ENCODE results near the gene MALL. TPM values are rescaled to one million over a fixed set of nuclear protein-coding genes. Genes with fewer than 3 reads are reported as not detected.

The MALL gene
- total and polyA plus RNA-seq, 2 of the 13 experiments (the other 11 are each of a cell fraction or from before 2014, with no cell fraction given), result not detected

GRCh38 chr2:110113961-110114591, 1.5 kb downstream of the MALL start (continued):
- TF ChIP-seq PATZ1 (CRISPR knock-in tag; IDR thresholded peaks at IDR 0.05) (peak; percentile 26; the same call in 1 of the 2 replicates), ZNF530 (CRISPR knock-in tag; IDR thresholded peaks at IDR 0.05; ENCODE audit: low read depth) (no peak), U2AF2 (IDR thresholded peaks at IDR 0.05; ENCODE audit: low read depth, low read length) (no peak), ZNF207 (IDR thresholded peaks at IDR 0.05; ENCODE audit: borderline replicate concordance) (no peak), ZNF552 (CRISPR knock-in tag; IDR thresholded peaks at IDR 0.05; ENCODE audit: borderline replicate concordance) (no peak), DDIT3 (CRISPR knock-in tag; IDR thresholded peaks at IDR 0.05) (no peak), ELF3 (CRISPR knock-in tag; IDR thresholded peaks at IDR 0.05) (0 out of 2 replicates have a peak, but pooled peaks have one; percentile 44), STAG1 (CRISPR knock-in tag; IDR thresholded peaks at IDR 0.05) (peak; percentile 67), EED (CRISPR knock-in tag; IDR thresholded peaks at IDR 0.05) (0 out of 2 replicates have a peak, but pooled peaks have one; percentile 51), ZNF225 (CRISPR knock-in tag; IDR thresholded peaks at IDR 0.05) (peak; percentile 56; the same call in 1 of the 2 replicates), GABPA (IDR thresholded peaks at IDR 0.05; ENCODE audit: low read depth, low read length) (no peak), GABPA (CRISPR knock-in tag; IDR thresholded peaks at IDR 0.05; ENCODE audit: low read depth) (0 out of 2 replicates have a peak, but pooled peaks have one; percentile 18), GABPB1 (CRISPR knock-in tag; IDR thresholded peaks at IDR 0.05) (peak; percentile 37), TGIF2 (CRISPR knock-in tag; IDR thresholded peaks at IDR 0.05) (0 out of 2 replicates have a peak, but pooled peaks have one; percentile 44), ZNF768 (CRISPR knock-in tag; IDR thresholded peaks at IDR 0.05) (no peak), E2F1 (CRISPR knock-in tag; IDR thresholded peaks at IDR 0.05) (no peak), PAXIP1 (CRISPR knock-in tag; conservative IDR thresholded peaks at IDR 0.05) (peak; percentile 31; the same call in 1 of the 2 replicates), ZNF331 (CRISPR knock-in tag; IDR thresholded peaks at IDR 0.05) (no peak), RARG (CRISPR knock-in tag; IDR thresholded peaks at IDR 0.05; ENCODE audit: low read depth) (no peak), SAP130 (CRISPR knock-in tag; IDR thresholded peaks at IDR 0.05; ENCODE audit: low read depth) (peak; percentile 17; the same call in 1 of the 2 replicates), POGK (CRISPR knock-in tag; conservative IDR thresholded peaks at IDR 0.05) (no peak), ZNF563 (CRISPR knock-in tag; IDR thresholded peaks at IDR 0.05) (no peak)
